ENCODE measurements around the gene TSHZ1.
"Not testable (repeated sequence)": the region's sequence is repeated elsewhere in the genome, so short reads cannot be mapped to it uniquely, and the experiment has no call there.

Gene TSHZ1

GRCh38 chr18:75322206-75322605 is 111.6 kb downstream of the TSHZ1 start:
- TF ChIP-seq, protein P1, sequence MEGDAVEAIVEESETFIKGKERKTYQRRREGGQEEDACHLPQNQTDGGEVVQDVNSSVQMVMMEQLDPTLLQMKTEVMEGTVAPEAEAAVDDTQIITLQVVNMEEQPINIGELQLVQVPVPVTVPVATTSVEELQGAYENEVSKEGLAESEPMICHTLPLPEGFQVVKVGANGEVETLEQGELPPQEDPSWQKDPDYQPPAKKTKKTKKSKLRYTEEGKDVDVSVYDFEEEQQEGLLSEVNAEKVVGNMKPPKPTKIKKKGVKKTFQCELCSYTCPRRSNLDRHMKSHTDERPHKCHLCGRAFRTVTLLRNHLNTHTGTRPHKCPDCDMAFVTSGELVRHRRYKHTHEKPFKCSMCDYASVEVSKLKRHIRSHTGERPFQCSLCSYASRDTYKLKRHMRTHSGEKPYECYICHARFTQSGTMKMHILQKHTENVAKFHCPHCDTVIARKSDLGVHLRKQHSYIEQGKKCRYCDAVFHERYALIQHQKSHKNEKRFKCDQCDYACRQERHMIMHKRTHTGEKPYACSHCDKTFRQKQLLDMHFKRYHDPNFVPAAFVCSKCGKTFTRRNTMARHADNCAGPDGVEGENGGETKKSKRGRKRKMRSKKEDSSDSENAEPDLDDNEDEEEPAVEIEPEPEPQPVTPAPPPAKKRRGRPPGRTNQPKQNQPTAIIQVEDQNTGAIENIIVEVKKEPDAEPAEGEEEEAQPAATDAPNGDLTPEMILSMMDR (conservative IDR thresholded peaks at IDR 0.05; ENCODE audit: low read depth), result no peak
- POLR2A ChIA-PET (ENCODE audit: low non-redundant PET), result no interaction called here
- no peak for DNase-seq (ENCODE audit: low spot score)
- no peak overlapping the region for H3K27ac ChIP-seq
- CTCF ChIA-PET, result interaction anchor here (0.7 kb wide), 1 partner anchor 793 kb away, joined by 4 read pairs; no protein-coding TSS in a partner anchor

DNA sequence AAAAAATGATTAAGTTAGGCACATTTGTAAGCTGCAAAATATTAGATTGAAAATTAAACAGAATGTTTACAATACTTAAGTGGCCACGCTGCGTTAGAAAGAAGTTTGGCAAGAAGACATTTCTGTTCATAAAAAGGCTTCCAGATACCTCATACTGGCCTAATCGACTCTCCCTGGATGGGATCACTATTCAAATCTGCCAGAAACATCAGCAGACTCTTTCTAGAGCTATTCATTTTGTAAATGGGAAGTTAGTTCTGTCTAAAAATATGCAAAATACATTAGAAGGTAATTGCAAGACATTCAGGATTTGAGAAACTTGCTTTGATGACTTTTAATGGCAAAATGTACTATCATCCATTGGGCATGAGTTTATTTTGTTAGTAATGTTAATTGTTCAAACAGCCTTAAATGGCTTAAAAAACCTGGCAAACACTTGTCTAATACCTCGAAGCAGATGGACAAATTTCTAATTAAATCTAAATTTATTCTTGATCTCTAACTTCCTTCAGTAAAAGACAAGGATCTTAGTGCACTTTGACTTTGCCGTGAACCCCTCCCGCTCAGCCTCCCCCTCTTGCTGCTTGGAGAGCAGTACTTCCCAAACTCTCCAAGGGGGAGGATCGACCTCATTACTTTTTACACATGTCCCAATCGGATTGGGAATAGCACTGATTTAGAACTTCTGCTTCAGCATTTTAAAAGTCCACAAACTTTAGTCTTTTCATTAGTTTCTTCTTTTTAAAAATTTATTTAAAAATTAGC is 113.4 kb downstream of the TSHZ1 start:
- TF ChIP-seq, protein P1 (conservative IDR thresholded peaks at IDR 0.05; ENCODE audit: low read depth), result no peak
- ChIA-PET CTCF (no interaction called here), POLR2A (ENCODE audit: low non-redundant PET) (no interaction called here)
- DNase-seq (ENCODE audit: low spot score), result no peak
- no peak overlapping the region for H3K27ac ChIP-seq

DNA sequence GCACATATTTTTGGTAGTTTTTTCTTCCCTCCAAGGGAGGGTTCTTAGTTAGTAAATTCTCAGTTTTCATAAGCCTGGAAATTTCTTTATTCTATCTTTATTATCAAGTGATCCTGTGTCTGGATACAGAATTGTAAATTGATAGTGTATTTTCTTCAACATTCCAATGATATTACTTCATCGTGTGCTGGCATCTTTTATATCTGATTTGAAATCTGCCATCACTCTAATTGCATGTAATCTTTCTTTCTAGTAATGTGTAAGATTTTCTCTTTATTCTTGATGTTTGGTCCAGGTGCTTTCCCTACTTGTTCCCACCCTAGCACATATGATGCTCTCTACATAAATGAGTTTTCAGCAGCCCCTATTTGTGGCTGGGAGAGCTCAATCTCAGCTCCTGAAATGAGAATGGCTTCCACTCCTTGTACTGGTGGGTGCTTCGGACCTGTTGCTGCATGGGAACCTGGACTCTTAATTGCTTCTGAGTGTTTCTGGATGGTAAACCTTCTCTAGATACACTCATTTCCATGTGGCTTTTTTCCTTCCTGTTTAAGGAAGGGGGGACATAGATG is 114.2 kb downstream of the TSHZ1 start:
- DNase-seq (ENCODE audit: low spot score), result no peak
- CTCF ChIA-PET, result interaction anchor here (0.7 kb wide), 1 partner anchor 982 kb away, joined by 3 read pairs; no protein-coding TSS in a partner anchor
- TF ChIP-seq, protein P1 (conservative IDR thresholded peaks at IDR 0.05; ENCODE audit: low read depth), result no peak
- no peak overlapping the region for H3K27ac ChIP-seq
- POLR2A ChIA-PET (ENCODE audit: low non-redundant PET), result no interaction called here

DNA sequence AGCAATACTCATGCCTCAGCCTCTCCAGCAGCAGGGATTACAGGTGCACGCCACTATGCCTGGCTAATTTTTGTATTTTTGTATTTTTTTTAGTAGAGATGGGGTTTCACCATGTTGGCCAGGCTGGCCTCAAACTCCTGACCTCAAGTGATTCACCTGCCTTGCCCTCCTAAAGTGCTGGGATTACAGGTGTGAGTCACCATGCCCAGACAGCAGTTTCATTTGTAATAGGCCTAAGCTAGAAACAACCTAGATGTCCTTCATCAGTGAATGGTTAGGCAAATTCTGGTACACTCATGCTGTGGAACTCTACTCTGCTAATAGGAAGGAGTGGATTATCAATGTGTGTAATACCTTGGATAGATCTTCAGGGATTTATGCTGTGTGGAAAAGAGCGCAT is 119.2 kb downstream of the TSHZ1 start:
- POLR2A ChIA-PET (ENCODE audit: low non-redundant PET); CTCF ChIA-PET; DNase-seq (ENCODE audit: low spot score); H3K27ac ChIP-seq: not testable (repeated sequence)

- POLR2A ChIA-PET (ENCODE audit: low non-redundant PET), result no interaction called here
- TF ChIP-seq, protein P1 (conservative IDR thresholded peaks at IDR 0.05; ENCODE audit: low read depth), result no peak
- no peak for DNase-seq (ENCODE audit: low spot score)
- CTCF ChIA-PET, result no interaction called here
- H3K27ac ChIP-seq, result no peak overlapping the region
Observed at GRCh38 chr18:75330308-75330707, 119.7 kb downstream of the TSHZ1 start.

GRCh38 chr18:75334869-75335268 is 124.3 kb downstream of the TSHZ1 start:
- DNase-seq (ENCODE audit: low spot score), result no peak
- CTCF ChIA-PET, result no interaction called here
- TF ChIP-seq, protein P1 (conservative IDR thresholded peaks at IDR 0.05; ENCODE audit: low read depth), result no peak
- POLR2A ChIA-PET (ENCODE audit: low non-redundant PET), result no interaction called here
- H3K27ac ChIP-seq, result no peak overlapping the region

- TF ChIP-seq, protein P1 (conservative IDR thresholded peaks at IDR 0.05; ENCODE audit: low read depth), result no peak
- no peak overlapping the region for H3K27ac ChIP-seq
- POLR2A ChIA-PET (ENCODE audit: low non-redundant PET), result no interaction called here
- CTCF ChIA-PET, result no interaction called here
- DNase-seq (ENCODE audit: low spot score), result no peak
Observed at GRCh38 chr18:75335511-75335910, 124.9 kb downstream of the TSHZ1 start.
